ENCODE data around the gene CBFA2T2. TPM values are rescaled to one million over a fixed set of nuclear protein-coding genes. Genes with fewer than 3 reads are reported as not detected.

CBFA2T2 gene
- total and polyA plus RNA-seq, 12 donors = 5.3 to 16.7 (median 9.4) TPM

DNA sequence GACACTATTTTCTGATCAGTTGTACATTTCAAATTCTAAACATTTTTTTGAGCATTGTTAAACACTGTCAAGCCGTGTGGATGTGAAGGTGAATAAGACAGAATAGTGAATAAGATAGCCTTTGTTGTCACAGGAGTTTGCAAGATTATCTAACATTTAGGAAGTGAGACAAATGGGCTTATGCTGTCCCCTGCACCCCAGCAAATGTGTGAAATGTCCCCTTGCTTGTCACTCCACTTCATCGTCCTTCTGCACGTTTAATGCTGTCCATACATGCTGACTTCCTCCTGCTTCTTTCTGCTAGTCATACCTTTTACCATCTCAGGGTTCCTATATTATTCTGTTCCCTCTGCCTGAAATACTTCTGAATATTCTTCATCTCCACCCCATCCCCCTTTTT is 62.6 kb downstream of the CBFA2T2 start:
- no peak overlapping the region for H3K4me3 ChIP-seq
- DNase-seq = no peak
- H3K27me3 ChIP-seq = no peaks in the 10 kb centered on the region
- TF ChIP-seq POLR2A (IDR thresholded peaks at IDR 0.05) = no peak
- TF ChIP-seq, protein P1, sequence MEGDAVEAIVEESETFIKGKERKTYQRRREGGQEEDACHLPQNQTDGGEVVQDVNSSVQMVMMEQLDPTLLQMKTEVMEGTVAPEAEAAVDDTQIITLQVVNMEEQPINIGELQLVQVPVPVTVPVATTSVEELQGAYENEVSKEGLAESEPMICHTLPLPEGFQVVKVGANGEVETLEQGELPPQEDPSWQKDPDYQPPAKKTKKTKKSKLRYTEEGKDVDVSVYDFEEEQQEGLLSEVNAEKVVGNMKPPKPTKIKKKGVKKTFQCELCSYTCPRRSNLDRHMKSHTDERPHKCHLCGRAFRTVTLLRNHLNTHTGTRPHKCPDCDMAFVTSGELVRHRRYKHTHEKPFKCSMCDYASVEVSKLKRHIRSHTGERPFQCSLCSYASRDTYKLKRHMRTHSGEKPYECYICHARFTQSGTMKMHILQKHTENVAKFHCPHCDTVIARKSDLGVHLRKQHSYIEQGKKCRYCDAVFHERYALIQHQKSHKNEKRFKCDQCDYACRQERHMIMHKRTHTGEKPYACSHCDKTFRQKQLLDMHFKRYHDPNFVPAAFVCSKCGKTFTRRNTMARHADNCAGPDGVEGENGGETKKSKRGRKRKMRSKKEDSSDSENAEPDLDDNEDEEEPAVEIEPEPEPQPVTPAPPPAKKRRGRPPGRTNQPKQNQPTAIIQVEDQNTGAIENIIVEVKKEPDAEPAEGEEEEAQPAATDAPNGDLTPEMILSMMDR (IDR thresholded peaks at IDR 0.05) = no peak
- peaks cover 0 to 12% of the 10 kb centered on the region in 2 donors for H3K4me1 ChIP-seq (replicated peaks in 1 of 2)
- intact Hi-C loops (cut with DNase I) = no loop called here
- H3K36me3 ChIP-seq (replicated peaks in 1 of 2) = no peaks in the 10 kb centered on the region
- WGBS, 4 donors = 73 to 83% (median 80%) methylated on average over 3 of the region's 3 CpGs
- H3K9me3 ChIP-seq (replicated peaks in 1 of 3) = no peaks in the 10 kb centered on the region
- H3K27ac ChIP-seq = no peak overlapping the region

DNA sequence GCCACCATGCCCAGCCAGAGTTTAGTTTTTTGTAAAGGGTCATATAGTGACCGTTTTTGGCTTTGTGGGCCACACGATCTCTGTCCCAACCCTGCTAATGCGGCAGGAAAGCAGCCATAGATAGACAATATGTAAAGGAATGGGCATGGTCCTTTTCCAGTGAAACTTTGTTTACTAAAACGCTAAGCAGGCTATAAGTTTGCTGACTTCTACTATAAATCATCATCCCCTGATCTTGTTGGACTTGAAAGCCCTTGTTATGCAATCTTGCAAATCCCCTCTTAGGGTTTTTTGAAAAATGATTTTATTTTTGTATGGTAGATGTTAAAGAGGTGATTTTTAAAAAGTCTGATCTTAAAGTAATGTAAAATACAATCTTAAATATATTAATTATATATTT is 63.6 kb downstream of the CBFA2T2 start:
- Histone ChIP-seq H3K36me3 (replicated peaks in 1 of 2) (no peaks in the 10 kb centered on the region), H3K4me3 (no peak overlapping the region), H3K27me3 (no peaks in the 10 kb centered on the region), H3K27ac (no peak overlapping the region), H3K4me1 (replicated peaks in 1 of 2) (peaks cover 0 to 12% of the 10 kb centered on the region in 2 donors), H3K9me3 (replicated peaks in 1 of 3) (no peaks in the 10 kb centered on the region)
- TF ChIP-seq, protein P1 (IDR thresholded peaks at IDR 0.05) = no peak
- TF ChIP-seq POLR2A (IDR thresholded peaks at IDR 0.05) = no peak
- 85 to 92% (median 88%) methylated on average over 4 of the region's 4 CpGs for WGBS, 4 donors
- intact Hi-C loops (cut with DNase I) = no loop called here
- no peak for DNase-seq

DNA sequence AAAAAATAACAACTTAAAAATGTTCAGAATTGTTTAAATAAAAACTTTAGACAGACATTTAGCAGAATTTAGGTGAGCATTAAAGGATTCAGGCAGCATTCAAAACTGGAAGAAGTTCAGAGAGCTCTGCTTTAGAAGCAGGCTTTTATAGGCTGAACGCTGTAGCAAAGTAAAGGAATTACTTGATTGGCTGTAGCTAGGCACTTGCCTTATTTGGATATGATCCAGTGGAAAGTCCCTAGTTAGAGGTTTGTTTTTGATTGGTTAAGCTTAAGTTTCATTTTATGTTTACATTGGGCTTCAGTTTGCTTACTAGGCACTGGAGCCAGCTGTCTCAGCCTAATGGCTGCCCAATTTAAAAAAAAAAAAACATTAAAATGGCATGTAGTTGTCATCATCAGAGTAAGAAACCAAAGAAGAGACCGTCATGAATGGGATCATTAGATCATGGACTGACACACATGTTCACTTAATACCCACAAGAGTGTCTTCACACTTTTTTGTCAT is 65.1 kb downstream of the CBFA2T2 start:
- 28 to 35% (median 30%) methylated on average over 2 of the region's 2 CpGs for WGBS, 4 donors
- Histone ChIP-seq H3K4me3 (peak overlapping the region in 1 of 4 donors; percentile 26), H3K27ac (no peak overlapping the region), H3K9me3 (replicated peaks in 1 of 3) (no peaks in the 10 kb centered on the region), H3K4me1 (replicated peaks in 1 of 2) (peaks cover 0 to 12% of the 10 kb centered on the region in 2 donors), H3K27me3 (no peaks in the 10 kb centered on the region), H3K36me3 (replicated peaks in 1 of 2) (no peaks in the 10 kb centered on the region)
- no peak for TF ChIP-seq POLR2A (IDR thresholded peaks at IDR 0.05)
- TF ChIP-seq, protein P1 (IDR thresholded peaks at IDR 0.05) = no peak
- intact Hi-C loops (cut with DNase I) = no loop called here
- DNase-seq = peak in 1 of 7 donors; percentile 19

DNA sequence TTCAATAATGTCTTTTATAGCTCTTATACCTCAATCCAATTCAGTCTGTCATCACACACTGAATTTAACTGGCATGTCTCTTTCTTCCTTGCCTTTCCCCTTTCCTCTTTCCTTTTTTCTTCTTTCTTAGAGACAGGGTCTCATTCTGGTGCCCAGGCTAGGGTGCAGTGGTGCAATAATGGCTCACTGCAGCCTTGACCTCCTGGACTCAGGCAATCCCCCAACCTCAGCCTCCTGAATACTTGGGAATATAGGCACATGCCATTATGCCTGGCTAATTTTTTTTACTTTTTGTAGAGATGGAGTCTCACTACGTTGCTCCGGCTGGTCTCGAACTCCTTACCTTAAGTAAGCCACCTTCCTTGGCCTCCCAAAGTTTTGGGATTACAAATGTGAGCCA is 65.9 kb downstream of the CBFA2T2 start:
- no peaks in the 10 kb centered on the region for H3K27me3 ChIP-seq
- intact Hi-C loops (cut with DNase I) = no loop called here
- no peak for DNase-seq
- H3K4me3 ChIP-seq = no peak overlapping the region
- H3K27ac ChIP-seq = no peak overlapping the region
- H3K36me3 ChIP-seq (replicated peaks in 1 of 2) = no peaks in the 10 kb centered on the region
- TF ChIP-seq, protein P1 (IDR thresholded peaks at IDR 0.05) = no peak
- no peak for TF ChIP-seq POLR2A (IDR thresholded peaks at IDR 0.05)
- peaks cover 0 to 12% of the 10 kb centered on the region in 2 donors for H3K4me1 ChIP-seq (replicated peaks in 1 of 2)
- no peaks in the 10 kb centered on the region for H3K9me3 ChIP-seq (replicated peaks in 1 of 3)
- WGBS, 4 donors = 95 to 100% (median 99%) methylated on average over 3 of the region's 3 CpGs
